DMS79 (cell line): Measurements from ENCODE around the gene C1orf21.

Experiments
- DNase-seq: peaks from one replicate; lab custom pipeline; 2025; lab: John Stamatoyannopoulos, UW

Gene C1orf21

GRCh38 chr1:184447651-184448185, 60.9 kb downstream of the C1orf21 start:
- no peak for DNase-seq

GRCh38 chr1:184449916-184450315, 63.1 kb downstream of the C1orf21 start:
- no peak for DNase-seq

GRCh38 chr1:184455786-184456185, 69.0 kb downstream of the C1orf21 start:
- no peak for DNase-seq

GRCh38 chr1:184456189-184456588, 69.4 kb downstream of the C1orf21 start:
- DNase-seq: no peak

DNA sequence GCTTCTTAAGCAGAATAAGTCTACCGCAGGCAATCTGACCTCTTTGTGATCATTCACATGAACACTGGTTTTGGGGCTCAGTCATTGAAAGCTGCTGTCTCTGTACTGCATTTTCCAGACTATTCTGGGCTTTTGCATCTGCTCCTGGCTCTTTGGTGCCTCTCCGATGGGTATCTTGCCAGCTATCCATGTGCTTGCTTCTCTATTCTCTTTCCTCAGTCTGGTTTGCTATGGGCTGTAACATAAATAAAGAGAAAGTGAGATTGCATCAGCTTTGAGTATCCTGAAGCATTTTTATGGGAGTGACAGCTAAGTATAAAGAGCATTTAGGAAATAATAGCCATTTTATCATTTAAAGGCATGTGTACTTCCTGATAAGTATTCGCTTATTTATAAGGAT, 70.7 kb downstream of the C1orf21 start:
- DNase-seq: no peak

DNA sequence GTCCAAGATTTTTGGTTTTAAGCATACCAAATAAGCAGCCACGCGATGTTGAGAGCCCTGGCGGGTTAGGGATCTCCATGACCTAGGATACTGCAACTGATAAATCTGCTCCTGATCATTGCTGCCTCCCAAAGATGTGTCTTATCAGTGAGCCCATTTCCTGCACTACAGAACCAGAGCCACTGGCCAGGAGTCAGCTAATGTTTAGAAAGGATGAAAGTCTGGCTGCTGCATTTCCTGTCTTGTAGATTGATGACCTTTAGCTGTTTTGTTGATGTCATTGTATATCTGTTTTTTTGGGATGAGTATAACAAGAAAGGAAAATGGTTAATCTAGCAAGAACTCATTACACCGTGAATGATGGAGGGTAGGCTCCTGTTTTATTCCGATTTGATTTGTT, 74.5 kb downstream of the C1orf21 start:
- DNase-seq: no peak

DNA sequence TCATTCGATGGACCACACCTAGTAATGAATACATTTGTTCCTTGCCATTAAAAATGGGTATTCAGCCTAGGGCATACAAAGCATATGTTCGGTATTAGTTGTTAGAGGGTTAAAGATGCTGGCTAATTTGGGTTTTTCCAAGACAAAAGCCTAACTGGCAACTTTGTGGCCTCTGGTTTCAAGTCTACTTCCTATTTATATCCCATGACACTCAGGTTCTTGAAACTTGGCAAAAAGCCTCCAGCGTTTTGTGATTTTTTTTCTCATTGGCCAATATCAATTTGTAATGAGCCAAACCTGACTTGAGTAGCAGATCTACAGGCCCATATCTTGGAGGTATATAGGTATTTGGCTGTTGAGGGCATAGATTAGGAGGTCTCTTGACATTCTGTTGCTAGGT, 75.3 kb downstream of the C1orf21 start:
- no peak for DNase-seq

GRCh38 chr1:184462990-184463389, 76.2 kb downstream of the C1orf21 start:
- no peak for DNase-seq

DNA sequence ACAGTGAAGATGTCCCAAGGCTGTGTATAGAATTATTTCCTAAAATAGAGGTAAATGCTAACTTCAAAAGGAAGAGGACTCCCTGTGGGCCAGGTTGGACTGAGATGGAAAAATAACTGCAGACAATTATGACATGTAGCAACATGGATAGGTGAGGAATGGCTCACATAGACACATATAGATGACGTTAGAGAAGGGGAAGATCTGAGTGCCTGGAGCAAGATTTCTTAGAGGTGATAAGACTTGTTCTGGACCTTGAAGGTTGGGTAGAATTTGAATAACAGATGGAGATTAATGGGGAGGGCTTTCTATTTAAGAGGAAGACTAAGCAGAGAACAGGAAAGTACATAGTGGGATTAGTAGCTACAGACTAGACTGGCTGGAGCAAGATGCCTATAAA, 76.9 kb downstream of the C1orf21 start:
- DNase-seq: no peak

DNA sequence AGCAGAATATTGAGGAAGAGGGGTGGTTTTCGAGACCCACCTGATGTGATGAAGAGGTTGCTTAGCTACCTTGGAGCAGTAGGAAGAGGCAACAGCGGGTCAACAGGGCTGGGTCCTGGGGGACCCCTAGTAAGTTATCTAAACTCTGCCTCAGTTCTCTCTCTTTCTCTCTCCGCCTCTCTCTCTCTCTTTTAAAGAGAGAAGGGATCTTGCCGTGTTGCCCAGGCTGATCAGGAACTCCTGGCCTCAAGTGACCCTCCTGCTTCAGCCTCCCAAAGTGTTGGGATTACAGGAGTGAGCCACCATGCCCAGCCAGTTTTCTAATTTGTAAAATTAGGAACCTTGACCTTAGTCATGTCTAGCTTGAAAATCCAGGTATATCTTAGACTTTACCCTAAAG, 77.9 kb downstream of the C1orf21 start:
- no peak for DNase-seq

- no peak for DNase-seq
Observed at GRCh38 chr1:184465489-184466146, 78.8 kb downstream of the C1orf21 start.

DNA sequence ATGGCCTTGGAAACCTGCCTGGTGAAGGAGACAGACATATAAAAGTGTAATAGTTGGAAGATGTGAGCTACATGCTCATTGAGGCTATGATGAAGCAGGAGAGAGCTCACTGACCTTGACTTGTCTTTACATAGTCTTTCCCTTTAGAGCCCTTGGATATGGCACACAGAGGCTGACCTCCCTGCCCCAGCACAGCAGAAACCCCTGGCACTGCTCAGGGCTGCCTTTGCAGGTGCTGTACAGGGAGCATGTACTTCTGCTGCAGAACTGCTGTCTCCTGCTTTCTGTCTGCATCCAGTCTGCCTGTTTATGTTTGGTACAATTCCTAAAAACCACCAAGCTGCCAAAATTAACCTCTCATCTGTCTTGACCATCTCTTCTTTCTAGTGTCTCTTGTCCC, 80.5 kb downstream of the C1orf21 start:
- no peak for DNase-seq

GRCh38 chr1:184469396-184469795, 82.6 kb downstream of the C1orf21 start:
- no peak for DNase-seq

- no peak for DNase-seq
Observed at GRCh38 chr1:184471686-184472085, 84.9 kb downstream of the C1orf21 start.

DNA sequence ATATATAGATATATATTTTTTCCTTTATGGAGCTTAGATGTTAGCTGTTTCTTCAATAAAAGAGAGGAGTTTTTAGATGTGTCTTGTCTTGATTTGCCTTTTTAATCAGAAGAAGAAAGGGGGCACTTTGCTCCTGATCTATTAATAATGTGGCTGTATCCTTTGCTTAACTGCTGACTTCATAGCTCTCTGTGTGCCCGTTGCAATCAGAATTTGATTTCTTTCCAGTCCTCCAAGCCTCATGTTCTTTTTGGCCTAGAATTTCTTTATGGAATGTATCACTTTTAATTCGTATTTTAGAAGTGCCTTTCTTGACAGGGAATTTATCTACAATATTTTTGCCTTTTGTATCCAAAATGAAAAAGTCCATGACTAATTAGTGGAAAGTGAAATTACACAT, 85.3 kb downstream of the C1orf21 start:
- no peak for DNase-seq

DNA sequence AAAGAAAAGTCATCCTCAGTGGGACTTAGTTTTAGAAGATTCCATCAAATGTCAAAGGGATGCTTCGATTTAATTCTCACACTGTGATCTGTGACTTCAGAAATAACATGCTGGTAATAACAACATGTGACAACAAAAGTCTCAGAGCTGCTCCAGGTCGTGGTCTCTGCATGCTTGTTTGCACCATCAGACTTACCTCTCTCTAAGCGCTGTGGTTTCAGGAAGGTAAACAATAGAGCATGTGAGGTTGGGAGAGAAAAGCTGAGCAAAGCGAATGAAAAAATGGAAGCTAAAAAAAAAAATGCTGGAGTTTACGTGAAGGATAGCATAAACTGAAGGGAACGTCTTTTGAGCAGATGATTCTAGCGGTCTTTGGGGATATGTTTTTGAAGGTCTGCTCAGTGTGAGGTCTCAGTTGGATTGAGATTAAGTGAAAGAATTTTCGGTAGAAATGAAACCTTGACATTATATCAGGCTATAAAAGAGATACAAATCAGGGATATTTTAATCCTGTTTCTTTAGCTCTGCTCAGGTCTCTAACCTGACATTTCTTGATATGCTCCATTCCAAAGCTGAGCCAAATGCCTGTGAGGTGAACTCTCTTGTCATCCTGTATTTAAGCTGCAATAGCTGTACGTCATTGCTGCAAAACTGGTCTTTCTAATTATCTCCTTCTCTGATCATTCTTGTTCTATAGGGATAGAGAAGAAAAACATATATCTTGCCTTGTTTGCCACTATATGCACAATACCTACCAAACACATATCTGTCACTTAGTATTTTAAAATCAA, 86.5 kb downstream of the C1orf21 start:
- no peak for DNase-seq

DNA sequence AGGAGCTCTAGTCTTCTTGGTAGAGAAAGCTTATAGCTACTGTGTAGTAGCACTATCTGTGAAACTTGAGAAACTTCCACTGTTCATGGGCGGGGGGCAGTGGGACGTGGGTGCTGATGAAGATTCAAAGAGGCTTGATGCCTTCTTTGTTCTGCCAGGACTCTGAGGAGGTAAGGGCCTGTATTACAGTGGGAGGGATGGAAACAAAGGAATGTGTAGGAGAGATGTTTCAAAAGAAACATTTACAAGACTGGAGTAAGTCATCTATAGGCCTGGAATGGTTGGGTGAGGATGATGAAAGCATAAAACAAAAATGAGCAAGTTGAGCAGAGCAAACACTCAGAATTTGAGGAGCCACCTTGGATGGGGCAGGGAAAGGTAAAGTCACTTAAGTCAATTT, 89.4 kb downstream of the C1orf21 start:
- no peak for DNase-seq

DNA sequence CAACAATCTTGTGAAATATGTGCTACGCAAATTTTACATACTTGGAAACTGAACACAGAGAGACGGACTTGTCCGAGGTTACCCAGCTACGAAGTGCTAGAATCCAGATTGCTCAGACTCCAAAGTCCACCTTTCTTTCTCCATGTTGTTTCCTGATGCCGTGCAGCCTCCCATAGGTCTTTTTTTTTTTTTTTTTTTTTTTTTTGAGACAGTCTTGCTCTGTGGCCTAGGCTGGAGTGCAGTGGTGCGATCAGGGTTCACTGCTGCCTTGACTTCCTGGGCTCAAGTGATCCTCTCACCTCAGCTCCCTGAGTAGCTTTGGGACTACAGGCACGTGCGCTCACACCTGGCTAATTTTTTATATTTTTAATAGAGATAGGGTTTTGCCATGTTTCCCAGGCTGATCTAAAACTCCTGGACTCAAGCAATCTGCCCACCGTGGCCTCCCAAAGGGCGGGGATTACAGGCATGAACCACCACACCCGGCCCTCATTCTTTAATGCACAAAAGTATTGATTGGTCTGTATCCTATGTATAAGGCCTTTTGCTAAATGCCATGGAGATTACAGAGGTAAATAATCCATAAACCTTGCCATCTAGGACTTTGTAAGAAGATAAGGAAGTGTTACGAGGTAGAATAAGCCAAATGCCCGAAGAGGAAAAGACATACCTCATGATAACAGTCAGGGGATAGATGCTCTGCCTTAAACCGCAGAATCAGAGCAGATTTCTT, 92.8 kb downstream of the C1orf21 start:
- DNase-seq: no peak

DNA sequence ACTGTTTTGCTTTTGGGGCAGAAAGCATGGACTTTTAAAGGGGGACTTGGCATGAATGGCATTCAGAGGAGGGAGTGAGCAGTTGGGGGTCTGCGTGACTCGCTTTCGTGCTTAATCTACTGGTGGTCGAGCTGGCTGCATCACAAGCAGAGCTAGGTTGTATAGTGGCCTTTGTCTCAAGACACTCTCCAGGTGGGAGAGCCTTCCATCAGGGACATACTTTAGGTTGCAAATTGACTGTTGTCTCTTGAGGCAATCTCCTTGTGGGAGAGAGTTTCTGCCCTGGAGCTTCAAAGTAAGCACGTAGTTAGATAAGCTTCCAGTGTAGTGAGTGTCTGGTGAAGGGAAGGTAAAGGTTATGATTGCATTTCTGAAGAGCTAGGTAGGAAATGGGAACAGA, 93.9 kb downstream of the C1orf21 start:
- DNase-seq: no peak

DNA sequence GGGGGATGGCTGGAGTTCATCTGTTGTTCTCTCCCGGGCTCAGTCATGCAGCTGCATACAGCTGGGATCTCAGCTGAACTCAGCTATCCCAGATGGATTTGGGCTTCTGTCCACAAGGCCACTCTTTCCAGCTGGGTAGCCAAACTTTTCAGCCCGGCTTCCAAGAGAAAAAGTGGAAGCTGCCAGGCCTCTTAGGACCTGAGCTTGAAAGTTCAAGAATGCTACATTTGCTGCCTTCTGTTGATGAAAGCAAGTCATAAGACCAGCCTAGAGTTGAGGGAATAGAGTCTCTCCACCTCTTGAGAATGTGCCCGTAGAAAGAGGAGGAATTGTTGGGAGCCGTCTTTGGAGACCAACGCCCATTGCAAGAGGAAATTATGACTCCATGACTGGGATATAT, 95.3 kb downstream of the C1orf21 start:
- DNase-seq: no peak

GRCh38 chr1:184483101-184483683, 96.4 kb downstream of the C1orf21 start:
- no peak for DNase-seq
